ENCODE results near the gene CCHCR1.
"Not testable (repeated sequence)": the region's sequence is repeated elsewhere in the genome, so short reads cannot be mapped to it uniquely, and the experiment has no call there.

CCHCR1 gene

GRCh38 chr6:31190488-31190887 lies 32.9 kb upstream of the CCHCR1 start:
- no peak overlapping the region for H3K27ac ChIP-seq
- ChIA-PET POLR2A (ENCODE audit: low non-redundant PET) (no interaction called here), CTCF (interaction anchor here (0.6 kb wide), 2 partner anchors 20 to 34 kb away, joined by 4 read pairs; no protein-coding TSS in a partner anchor)
- no peak for DNase-seq (ENCODE audit: low spot score)
- TF ChIP-seq CTCF (conservative IDR thresholded peaks at IDR 0.05; ENCODE audit: low read depth), result no peak

- CTCF ChIA-PET, result interaction anchor here (0.7 kb wide), 1 partner anchor 177 kb away, joined by 5 read pairs; no protein-coding TSS in a partner anchor
- DNase-seq (ENCODE audit: low spot score); H3K27ac ChIP-seq; POLR2A ChIA-PET (ENCODE audit: low non-redundant PET): not testable (repeated sequence)
These were observed 31.6 kb upstream of the CCHCR1 start for GRCh38 chr6:31189223-31189622.

GRCh38 chr6:31187780-31188194 lies 30.2 kb upstream of the CCHCR1 start:
- TF ChIP-seq CTCF (conservative IDR thresholded peaks at IDR 0.05; ENCODE audit: low read depth), result no peak
- H3K27ac ChIP-seq, result peak overlapping the region; percentile 100
- POLR2A ChIA-PET (ENCODE audit: low non-redundant PET), result no interaction called here
- CTCF ChIA-PET, result no interaction called here
- no peak for DNase-seq (ENCODE audit: low spot score)

- no peak for DNase-seq (ENCODE audit: low spot score)
- TF ChIP-seq CTCF (conservative IDR thresholded peaks at IDR 0.05; ENCODE audit: low read depth), result no peak
- ChIA-PET CTCF (no interaction called here), POLR2A (ENCODE audit: low non-redundant PET) (no interaction called here)
- peak overlapping the region; percentile 100 for H3K27ac ChIP-seq
These were observed 28.6 kb upstream of the CCHCR1 start for GRCh38 chr6:31186052-31186734.

GRCh38 chr6:31185695-31186051 lies 28.1 kb upstream of the CCHCR1 start:
- POLR2A ChIA-PET (ENCODE audit: low non-redundant PET); CTCF ChIA-PET; DNase-seq (ENCODE audit: low spot score): not testable (repeated sequence)
- peak overlapping the region; percentile 100 for H3K27ac ChIP-seq

- CTCF ChIA-PET, result interaction anchor here (0.9 kb wide), 1 partner anchor 104 kb away, joined by 3 read pairs; no protein-coding TSS in a partner anchor
- POLR2A ChIA-PET (ENCODE audit: low non-redundant PET), result not testable (repeated sequence)
- 0 out of 2 replicates have a peak overlapping the region, but pooled peaks have one; percentile 36 for H3K27ac ChIP-seq
These were observed 26.3 kb upstream of the CCHCR1 start for GRCh38 chr6:31183859-31184258.

GRCh38 chr6:31183287-31183686 lies 25.7 kb upstream of the CCHCR1 start:
- POLR2A ChIA-PET (ENCODE audit: low non-redundant PET); H3K27ac ChIP-seq; DNase-seq (ENCODE audit: low spot score): not testable (repeated sequence)
- CTCF ChIA-PET, result interaction anchor here (0.7 to 0.9 kb wide), 2 partner anchors 104 to 213 kb away, joined by 3 read pairs; no protein-coding TSS in a partner anchor

More at GRCh38 chr6:31183859-31184258, 26.3 kb upstream of the CCHCR1 start:
- DNase-seq (ENCODE audit: low spot score), result not testable (repeated sequence)

- H3K27ac ChIP-seq, result no peak overlapping the region
- no peak for DNase-seq (ENCODE audit: low spot score)
- TF ChIP-seq CTCF (conservative IDR thresholded peaks at IDR 0.05; ENCODE audit: low read depth), result no peak
- CTCF ChIA-PET, result no interaction called here
- POLR2A ChIA-PET (ENCODE audit: low non-redundant PET), result no interaction called here
These were observed 22.9 kb upstream of the CCHCR1 start for GRCh38 chr6:31180500-31180899.

- no peak for DNase-seq (ENCODE audit: low spot score)
- no peak overlapping the region for H3K27ac ChIP-seq
- no peak for TF ChIP-seq CTCF (conservative IDR thresholded peaks at IDR 0.05; ENCODE audit: low read depth)
- ChIA-PET POLR2A (ENCODE audit: low non-redundant PET) (no interaction called here), CTCF (no interaction called here)
These were observed 22.3 kb upstream of the CCHCR1 start for GRCh38 chr6:31179896-31180295.
